ENCODE measurements around the gene CABLES2.

The CABLES2 gene

GRCh38 chr20:62418709-62419487, 11.8 kb upstream of the CABLES2 start:
- no peak for DNase-seq (ENCODE audit: low read depth)
- H3K4me3 ChIP-seq (ENCODE audit: low read depth, low read length) = no peak overlapping the region
- TF ChIP-seq, protein P1, sequence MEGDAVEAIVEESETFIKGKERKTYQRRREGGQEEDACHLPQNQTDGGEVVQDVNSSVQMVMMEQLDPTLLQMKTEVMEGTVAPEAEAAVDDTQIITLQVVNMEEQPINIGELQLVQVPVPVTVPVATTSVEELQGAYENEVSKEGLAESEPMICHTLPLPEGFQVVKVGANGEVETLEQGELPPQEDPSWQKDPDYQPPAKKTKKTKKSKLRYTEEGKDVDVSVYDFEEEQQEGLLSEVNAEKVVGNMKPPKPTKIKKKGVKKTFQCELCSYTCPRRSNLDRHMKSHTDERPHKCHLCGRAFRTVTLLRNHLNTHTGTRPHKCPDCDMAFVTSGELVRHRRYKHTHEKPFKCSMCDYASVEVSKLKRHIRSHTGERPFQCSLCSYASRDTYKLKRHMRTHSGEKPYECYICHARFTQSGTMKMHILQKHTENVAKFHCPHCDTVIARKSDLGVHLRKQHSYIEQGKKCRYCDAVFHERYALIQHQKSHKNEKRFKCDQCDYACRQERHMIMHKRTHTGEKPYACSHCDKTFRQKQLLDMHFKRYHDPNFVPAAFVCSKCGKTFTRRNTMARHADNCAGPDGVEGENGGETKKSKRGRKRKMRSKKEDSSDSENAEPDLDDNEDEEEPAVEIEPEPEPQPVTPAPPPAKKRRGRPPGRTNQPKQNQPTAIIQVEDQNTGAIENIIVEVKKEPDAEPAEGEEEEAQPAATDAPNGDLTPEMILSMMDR (IDR thresholded peaks at IDR 0.05; ENCODE audit: low read depth, low read length, missing control alignments) = no peak
- in situ Hi-C loops (cut with HindIII; ENCODE audit: low sequenced_read_pairs) = no loop called here

DNA sequence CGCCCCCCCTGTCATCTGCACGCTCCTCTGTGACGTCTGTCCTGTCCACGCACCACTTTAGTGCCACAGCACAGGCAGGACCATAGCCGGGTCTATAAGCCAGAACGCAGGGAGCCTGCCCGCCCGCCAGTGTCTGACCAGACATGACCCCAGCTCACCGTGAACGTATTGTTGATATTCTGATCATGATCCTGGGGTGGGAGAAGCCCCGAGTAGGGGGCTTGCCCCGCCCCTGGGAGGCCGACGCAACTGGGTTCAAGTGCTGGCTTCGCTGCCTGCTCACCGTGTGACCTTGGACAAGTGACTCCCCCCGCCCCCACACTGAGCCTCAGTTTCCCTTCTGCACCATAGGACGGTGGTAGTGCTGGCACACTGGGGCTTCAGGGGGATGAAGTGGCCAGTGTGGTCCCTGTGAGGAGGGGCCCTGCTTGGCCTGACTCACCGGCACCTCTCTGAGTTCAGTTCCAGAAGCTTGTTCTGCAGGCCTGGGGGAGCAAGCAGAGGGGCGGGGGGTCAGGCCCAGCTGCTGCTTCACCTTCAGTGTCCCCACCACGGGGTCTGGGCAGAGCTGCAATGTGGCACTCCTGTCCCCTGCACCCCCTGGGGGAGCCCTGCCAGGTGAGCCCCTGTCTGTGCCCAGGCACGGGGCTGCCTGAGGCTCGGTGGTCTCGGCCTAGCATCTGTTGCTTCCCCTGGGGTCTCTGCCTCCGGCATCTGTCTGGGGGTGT, 11.1 kb upstream of the CABLES2 start:
- H3K4me3 ChIP-seq (ENCODE audit: low read depth, low read length) = no peak overlapping the region
- TF ChIP-seq, protein P1 (IDR thresholded peaks at IDR 0.05; ENCODE audit: low read depth, low read length, missing control alignments) = no peak
- in situ Hi-C loops (cut with HindIII; ENCODE audit: low sequenced_read_pairs) = no loop called here
- no peak for DNase-seq (ENCODE audit: low read depth)

DNA sequence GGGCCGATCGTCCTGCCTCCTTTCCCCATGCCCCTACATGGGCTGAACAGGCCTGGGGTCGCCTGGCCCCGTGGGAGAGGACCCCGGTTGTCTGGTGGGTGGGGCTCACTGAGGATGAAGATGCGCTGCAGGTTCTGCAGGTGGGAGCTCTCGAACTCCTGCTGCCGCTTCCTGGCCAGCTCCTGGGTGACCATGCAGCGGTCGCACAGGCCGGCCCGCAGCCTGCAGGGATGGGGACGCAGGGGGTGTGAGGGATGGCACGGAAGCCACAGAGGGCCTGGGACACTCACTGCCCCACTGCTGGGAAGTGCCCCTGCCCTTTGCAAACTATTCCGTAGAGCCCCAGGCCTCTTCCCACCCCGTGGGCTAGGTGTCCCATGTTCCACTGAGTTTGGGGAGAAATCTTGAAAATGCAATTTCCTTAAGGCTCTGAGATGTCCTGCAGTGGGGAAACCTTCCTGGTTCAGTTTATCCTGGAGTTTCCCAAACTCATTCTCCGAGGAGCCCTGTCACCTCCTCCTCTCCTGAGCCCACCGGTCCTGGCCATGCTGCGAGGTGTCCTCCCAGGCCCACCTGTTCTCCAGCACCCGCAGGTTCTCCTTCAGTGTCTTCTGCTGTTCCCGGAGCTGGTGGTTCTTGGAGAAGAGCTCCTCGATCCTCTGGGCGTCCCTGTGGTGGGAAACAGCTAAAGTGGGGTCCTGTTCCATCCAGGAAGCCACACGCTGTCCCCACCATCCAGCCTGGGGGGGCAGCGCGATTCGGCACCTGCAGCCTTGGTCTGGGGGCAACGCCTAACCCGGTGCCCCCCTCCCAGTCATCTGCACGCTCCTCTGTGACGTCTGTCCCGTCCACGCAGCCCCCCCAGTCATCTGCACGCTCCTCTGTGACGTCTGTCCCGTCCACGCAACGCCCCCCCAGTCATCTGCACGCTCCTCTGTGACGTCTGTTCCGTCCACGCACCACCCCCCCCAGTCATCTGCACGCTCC, 9.9 kb upstream of the CABLES2 start:
- no peak for DNase-seq (ENCODE audit: low read depth)
- H3K4me3 ChIP-seq (ENCODE audit: low read depth, low read length) = no peak overlapping the region
- TF ChIP-seq, protein P1 (IDR thresholded peaks at IDR 0.05; ENCODE audit: low read depth, low read length, missing control alignments) = no peak
- in situ Hi-C loops (cut with HindIII; ENCODE audit: low sequenced_read_pairs) = no loop called here

DNA sequence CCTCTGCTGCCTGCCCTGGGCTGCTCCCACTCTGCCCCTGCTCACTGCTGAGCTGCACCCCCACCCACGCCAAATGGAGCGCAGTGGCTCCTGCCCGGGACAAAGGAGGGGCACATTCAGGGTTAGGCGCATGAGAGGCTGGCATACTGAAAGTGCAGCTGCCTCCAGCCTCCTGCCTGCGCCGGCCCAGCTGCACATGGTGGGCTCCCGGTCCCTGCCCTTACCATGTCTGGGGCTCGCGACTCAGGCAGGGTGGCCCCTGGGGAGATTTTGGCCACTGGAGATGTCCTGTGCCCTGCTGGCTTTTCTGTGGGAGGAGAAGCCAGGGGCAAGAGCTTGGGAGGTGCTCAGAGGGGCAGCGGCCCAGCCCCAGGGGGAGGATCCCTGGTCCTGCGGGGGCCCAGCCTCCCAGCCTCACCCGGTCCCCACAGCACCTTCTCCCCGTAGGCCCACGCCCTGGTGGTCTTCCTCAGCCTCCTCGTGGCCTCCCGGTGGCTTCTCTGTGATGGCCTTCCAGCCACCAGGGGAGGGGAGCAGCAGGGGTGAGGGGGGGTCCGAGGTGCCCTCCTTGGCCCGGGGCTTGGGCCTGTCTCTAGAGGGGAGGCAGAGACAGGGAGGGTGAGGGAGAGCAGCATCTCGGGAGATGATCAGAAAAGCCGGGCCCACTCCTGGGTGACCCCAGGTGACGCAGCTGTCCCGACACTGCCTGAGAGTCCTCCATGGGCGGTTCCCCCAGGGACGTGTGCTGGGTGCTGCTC, 8.4 kb upstream of the CABLES2 start:
- DNase-seq (ENCODE audit: low read depth) = no peak
- TF ChIP-seq, protein P1 (IDR thresholded peaks at IDR 0.05; ENCODE audit: low read depth, low read length, missing control alignments) = no peak
- H3K4me3 ChIP-seq (ENCODE audit: low read depth, low read length) = no peak overlapping the region
- in situ Hi-C loops (cut with HindIII; ENCODE audit: low sequenced_read_pairs) = no loop called here

GRCh38 chr20:62413896-62414481, 6.9 kb upstream of the CABLES2 start:
- no peak overlapping the region for H3K4me3 ChIP-seq (ENCODE audit: low read depth, low read length)
- in situ Hi-C loops (cut with HindIII; ENCODE audit: low sequenced_read_pairs) = no loop called here
- TF ChIP-seq, protein P1 (IDR thresholded peaks at IDR 0.05; ENCODE audit: low read depth, low read length, missing control alignments) = peak; percentile 26
- no peak for DNase-seq (ENCODE audit: low read depth)

Measured in astrocyte of the cerebellum (primary cell).